ENCODE measurements around the gene WWOX. TPM values are rescaled to one million over a fixed set of nuclear protein-coding genes. Genes with fewer than 3 reads are reported as not detected.

The WWOX gene
- total RNA-seq, 1 donor from 2014 or later: 13.1 TPM

DNA sequence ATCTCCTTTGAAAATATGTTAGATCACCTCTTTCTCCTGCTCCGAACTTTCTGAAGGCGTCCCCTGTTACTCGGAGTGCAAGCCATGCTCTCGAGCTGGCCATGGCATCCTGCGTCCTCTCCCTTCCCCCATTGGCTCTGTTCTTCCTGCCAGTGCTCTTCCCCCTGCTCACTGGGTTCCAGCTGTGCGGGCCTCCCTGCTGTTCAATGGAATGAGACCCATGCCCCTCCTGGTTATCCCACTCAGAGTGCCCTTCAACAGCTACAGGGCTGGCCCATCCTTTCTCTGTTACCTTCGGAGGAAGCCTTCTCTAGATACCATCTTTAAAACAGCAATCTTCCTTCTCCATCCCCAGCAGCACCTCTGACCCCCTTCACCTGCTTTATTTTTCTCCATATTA is 996.8 kb downstream of the WWOX start:
- intact Hi-C loops (cut with DNase I): no loop called here
- ATAC-seq (no peak), DNase-seq (ENCODE audit: missing footprints) (no peak)

DNA sequence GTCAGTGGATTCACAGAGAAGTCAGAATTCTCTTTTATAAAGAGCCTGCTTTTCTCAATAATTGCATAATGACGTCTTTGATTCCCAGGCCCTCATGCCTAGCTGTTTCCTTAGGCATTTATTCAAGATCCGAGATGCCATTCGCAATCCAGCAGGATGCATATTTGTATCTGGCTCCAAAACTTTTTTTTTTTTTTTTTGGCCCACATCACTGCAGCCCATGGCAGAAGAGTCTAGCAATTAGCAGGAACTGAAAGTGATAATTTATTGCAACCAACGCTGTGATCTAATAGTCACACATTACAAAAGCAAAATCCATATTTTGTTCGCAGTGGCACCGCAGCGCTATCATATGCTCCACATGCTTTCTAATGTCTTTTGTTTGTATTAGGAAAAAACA is 997.7 kb downstream of the WWOX start:
- DNase-seq (ENCODE audit: missing footprints) (no peak), ATAC-seq (no peak)
- intact Hi-C loops (cut with DNase I): no loop called here

DNA sequence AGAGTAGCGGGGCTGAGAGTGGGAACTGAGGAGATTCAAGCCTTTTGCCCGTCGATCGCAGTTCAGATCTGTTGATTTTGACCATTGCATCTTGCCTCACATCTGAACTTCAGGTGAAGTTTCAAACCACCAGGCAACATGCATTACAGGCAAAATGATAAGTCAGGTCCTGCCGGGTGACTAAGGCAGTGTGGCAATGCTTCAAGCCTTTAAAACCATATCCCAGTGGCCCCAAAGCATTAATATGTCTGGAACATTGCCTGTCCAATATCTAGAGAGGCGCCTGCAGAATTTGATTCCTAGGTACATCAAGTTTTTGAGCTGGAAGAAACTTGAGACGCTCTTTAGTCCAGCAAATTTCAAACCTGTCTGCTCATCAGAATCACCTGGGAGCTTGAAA is 998.3 kb downstream of the WWOX start:
- intact Hi-C loops (cut with DNase I): no loop called here
- ATAC-seq (no peak), DNase-seq (ENCODE audit: missing footprints) (no peak)

GRCh38 chr16:79098907-79099306 is 999.5 kb downstream of the WWOX start:
- intact Hi-C loops (cut with DNase I): no loop called here
- ATAC-seq (no peak), DNase-seq (ENCODE audit: missing footprints) (no peak)

DNA sequence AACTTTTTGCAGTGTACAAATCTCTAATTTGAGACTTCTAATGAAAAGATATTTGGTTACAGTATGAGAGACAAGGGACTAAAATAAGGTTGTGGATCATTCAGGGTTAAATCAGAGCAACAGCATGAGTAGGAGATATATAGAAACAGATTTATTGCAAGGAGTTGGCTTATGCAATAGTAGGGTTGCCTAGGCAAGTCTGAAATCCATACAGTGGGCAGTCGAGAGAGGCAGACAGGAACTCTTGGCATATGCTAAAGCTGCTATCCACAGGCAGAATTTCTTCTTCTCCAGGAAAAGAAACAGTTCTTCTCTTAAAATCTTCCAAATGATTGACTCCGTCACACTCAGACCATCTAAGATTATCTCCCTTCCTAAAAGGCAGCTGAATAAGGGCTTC is 1000.3 kb downstream of the WWOX start:
- no peak for DNase-seq (ENCODE audit: missing footprints)
- intact Hi-C loops (cut with DNase I): no loop called here
- no peak for ATAC-seq

DNA sequence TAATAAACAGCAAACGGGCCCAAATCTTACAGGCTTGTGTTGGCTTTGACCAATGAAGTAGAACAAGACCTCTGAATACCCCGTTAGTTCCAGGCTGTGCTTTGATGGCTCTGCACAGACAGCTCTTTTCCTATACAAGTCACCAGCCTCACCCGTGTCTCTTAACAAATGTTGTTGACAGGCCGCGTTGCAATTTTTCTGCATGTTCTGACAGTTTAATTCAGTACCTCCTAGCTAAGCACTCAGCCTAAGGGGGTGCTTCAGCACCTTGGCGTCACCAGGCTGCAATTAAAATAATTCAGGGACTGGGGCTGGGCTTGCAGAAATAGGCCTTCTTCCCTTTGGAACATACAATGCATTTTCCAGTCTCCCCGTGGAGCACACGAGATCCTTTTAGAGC is 1001.0 kb downstream of the WWOX start:
- ATAC-seq (no peak), DNase-seq (ENCODE audit: missing footprints) (no peak)
- intact Hi-C loops (cut with DNase I): no loop called here

DNA sequence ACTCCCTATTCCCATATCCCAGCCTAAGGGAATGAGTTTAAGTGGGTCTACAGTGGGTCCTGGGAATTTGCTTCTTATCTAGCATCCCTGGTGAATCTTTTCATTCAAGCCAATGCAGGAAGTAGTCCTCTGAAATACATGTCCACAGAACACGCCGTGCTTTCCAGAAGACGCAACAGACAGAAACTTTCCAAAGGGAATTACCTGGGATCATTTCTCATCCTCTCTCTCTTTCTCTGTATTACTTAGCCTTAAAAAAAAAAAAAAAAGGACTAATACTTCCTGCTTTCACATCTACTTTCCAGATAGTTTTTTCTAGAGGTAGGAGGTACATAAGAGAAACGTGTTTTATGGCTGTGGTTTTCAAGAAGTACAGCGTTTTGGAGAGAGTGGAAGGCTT is 1002.0 kb downstream of the WWOX start:
- ATAC-seq (no peak), DNase-seq (ENCODE audit: missing footprints) (no peak)
- intact Hi-C loops (cut with DNase I): no loop called here

GRCh38 chr16:79104567-79104966 is 1005.1 kb downstream of the WWOX start:
- intact Hi-C loops (cut with DNase I): no loop called here
- DNase-seq (ENCODE audit: missing footprints) (no peak), ATAC-seq (no peak)

DNA sequence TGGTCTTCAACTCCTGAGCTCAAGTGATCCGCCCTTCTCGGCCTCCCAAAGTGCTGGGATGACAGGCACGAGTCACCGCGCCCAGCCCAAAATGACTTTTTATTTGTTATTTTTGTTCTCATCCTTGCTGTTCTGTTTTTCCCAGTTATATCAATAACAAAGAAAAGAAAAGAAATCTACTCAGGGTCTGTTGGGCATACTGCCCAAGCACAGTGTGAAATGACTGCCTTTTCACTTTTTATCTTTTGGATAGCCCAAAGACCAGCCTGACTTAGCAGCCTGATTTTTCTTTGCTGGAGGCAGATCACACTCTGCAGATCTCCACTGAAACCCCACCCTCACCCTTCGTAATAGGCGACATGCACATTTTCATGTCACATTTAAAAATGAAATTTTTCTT is 1007.8 kb downstream of the WWOX start:
- intact Hi-C loops (cut with DNase I): no loop called here
- no peak for ATAC-seq
- no peak for DNase-seq (ENCODE audit: missing footprints)

GRCh38 chr16:79109771-79110170 is 1010.3 kb downstream of the WWOX start:
- intact Hi-C loops (cut with DNase I): no loop called here
- ATAC-seq (no peak), DNase-seq (ENCODE audit: missing footprints) (no peak)

- intact Hi-C loops (cut with DNase I): no loop called here
- DNase-seq (ENCODE audit: missing footprints) (no peak), ATAC-seq (no peak)
These were observed 1010.8 kb downstream of the WWOX start for GRCh38 chr16:79110242-79110641.

- ATAC-seq (no peak), DNase-seq (ENCODE audit: missing footprints) (no peak)
- intact Hi-C loops (cut with DNase I): no loop called here
These were observed 1011.5 kb downstream of the WWOX start for GRCh38 chr16:79110953-79111352.

DNA sequence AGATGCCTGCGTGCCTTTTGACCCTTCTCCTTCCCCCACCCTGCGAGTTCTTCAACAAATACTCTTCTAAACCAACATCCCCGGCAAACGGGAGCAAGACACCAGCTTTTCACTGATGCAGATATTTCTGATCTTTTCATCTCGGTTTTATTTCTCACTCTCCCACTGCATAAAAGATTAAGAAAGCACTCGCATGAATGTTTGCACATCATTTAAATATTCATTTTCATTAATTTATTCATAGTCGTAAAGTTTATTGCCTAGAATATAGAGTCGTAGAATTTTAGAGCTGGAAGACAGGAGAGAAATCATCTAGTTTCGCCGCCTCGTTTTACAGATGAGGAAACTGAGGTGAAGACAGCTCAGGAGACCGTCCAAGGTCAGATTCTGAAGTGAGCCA is 1013.0 kb downstream of the WWOX start:
- ATAC-seq (no peak), DNase-seq (ENCODE audit: missing footprints) (no peak)
- intact Hi-C loops (cut with DNase I): no loop called here

DNA sequence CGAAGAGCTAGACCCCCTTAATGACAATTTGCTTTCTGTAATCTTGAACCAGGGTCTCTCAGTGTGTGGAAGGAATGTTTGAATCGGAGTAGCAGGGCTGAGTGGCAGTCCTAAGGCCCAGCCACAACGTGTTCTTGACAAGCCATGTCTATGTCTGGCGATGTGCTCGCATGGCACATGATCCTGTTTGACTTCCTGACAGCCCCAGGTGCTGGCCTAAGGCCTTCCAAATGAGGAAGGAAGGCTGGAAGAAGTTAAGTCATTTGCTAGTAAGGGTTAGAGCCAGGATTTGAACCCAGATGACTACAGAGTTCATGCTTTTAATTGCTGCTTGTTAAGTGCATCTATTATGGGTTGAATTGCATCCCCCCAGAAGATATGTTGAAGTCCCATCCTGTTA is 1014.4 kb downstream of the WWOX start:
- ATAC-seq (no peak), DNase-seq (ENCODE audit: missing footprints) (no peak)
- intact Hi-C loops (cut with DNase I): no loop called here

DNA sequence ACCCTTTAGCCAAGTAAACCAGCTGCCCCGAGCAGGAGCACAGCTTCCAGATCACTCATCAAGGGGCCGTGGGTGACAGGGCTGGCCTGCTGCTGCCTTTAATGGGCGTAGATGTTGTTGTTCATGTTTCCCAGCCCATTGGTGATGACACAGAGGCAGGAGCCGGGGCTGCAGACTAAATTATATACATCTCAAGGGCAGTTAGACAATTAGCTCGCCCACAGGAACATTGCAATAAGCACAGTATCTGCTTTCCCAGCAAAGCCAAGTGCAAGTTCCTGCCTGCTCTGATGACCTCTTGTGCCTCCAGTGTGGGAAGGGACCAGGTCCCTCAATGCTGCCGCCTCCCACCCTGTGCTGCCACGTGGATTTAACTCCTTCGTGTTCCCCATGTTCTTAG is 1015.3 kb downstream of the WWOX start:
- no peak for DNase-seq (ENCODE audit: missing footprints)
- intact Hi-C loops (cut with DNase I): no loop called here
- no peak for ATAC-seq

DNA sequence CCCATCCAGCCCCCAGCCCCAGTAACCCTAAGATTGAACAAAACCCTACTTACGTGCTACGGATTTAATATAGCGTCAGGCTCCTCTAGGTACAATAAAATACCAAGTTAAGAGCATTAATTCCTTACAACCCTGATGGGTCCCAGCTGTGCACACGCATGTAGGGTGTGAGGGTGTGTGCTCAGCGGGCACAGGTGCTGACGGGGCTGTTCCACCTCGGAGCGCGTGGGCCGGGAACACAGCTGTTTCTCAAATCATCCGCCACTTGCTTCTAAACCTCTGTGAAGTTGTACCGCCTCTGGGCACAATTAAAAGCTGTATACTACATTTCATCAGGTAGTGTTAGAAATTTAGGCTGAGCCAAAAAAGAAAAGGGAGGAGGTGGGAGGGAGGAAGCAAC is 1022.5 kb downstream of the WWOX start:
- DNase-seq (ENCODE audit: missing footprints) (no peak), ATAC-seq (no peak)
- intact Hi-C loops (cut with DNase I): no loop called here

DNA sequence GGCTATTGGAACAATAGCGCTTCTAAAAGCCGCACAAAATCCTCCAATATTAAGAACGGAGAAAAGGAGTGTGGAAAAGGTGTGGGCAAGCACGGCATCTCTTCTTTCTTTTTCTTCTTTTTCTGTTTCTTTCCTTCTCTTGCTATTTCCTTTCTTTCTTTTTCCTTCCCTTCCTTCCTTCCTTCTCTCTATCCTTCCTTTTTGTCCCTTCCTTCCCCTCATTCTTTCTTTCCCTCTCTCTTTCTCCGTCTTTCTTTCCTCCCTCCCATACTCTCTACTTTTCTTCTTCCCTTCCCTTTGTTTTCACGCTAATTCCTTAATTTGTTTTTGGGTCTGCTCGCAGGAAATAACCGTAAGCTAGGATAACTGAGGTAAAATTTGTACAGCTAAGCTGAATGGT is 1022.9 kb downstream of the WWOX start:
- ATAC-seq (no peak), DNase-seq (ENCODE audit: missing footprints) (no peak)
- intact Hi-C loops (cut with DNase I): no loop called here

GRCh38 chr16:79124016-79124756 is 1024.7 kb downstream of the WWOX start:
- DNase-seq (ENCODE audit: missing footprints) (no peak), ATAC-seq (no peak)
- intact Hi-C loops (cut with DNase I): no loop called here

GRCh38 chr16:79127766-79128165 is 1028.3 kb downstream of the WWOX start:
- DNase-seq (ENCODE audit: missing footprints) (no peak), ATAC-seq (no peak)
- intact Hi-C loops (cut with DNase I): no loop called here

- intact Hi-C loops (cut with DNase I): no loop called here
- no peak for ATAC-seq
- DNase-seq (ENCODE audit: missing footprints): no peak
These were observed 1029.3 kb downstream of the WWOX start for GRCh38 chr16:79128706-79129105.

- no peak for DNase-seq (ENCODE audit: missing footprints)
- ATAC-seq: no peak
These were observed 1031.2 kb downstream of the WWOX start for GRCh38 chr16:79130616-79131015.

More at GRCh38 chr16:79130616-79131015, 1031.2 kb downstream of the WWOX start:
- intact Hi-C loops (cut with DNase I): no loop called here

Data from Right ventricle myocardium inferior (tissue), 1 donor.